ENCODE data around the gene VPS50.
A peak's percentile ranks its signal among the peaks of the same experiment; 100 is the strongest.

The VPS50 gene

GRCh38 chr7:93231799-93232672 lies at the start of gene VPS50:
TSS of gene VPS50 (plus strand) at chr7:93232366. CDS start at chr7:93232468, 102 bp downstream.
- H3K9me2 ChIP-seq (replicated peaks; ENCODE audit: insufficient read depth, low read length), result no peaks in the 10 kb centered on the region
- peak within 1 kb of the TSS; percentile 69 for H2AFZ ChIP-seq (ENCODE audit: low read length)
- no peaks in the 10 kb centered on the region for H3K9me3 ChIP-seq (replicated peaks; ENCODE audit: insufficient read depth, low read length)
- DNase-seq, result peak; percentile 98
- peaks cover 2% of the 10 kb centered on the region; the same call in 1 of the 2 replicates for H3K4me1 ChIP-seq (ENCODE audit: low read length)
- H3K27me3 ChIP-seq (replicated peaks; ENCODE audit: insufficient read depth, low read length), result no peaks in the 10 kb centered on the region
- peak within 1 kb of the TSS; percentile 57 for H3K9ac ChIP-seq (ENCODE audit: low read length)
- no peaks in the 10 kb centered on the region for H3K36me3 ChIP-seq (replicated peaks; ENCODE audit: insufficient read depth, low read length)
- H3K4me3 ChIP-seq (ENCODE audit: low read length), result peak within 1 kb of the TSS; percentile 67
- no peak for TF ChIP-seq EZH2 (optimal IDR thresholded peaks at IDR 0.05; ENCODE audit: low read depth, low read length)
- TF ChIP-seq, protein P1, sequence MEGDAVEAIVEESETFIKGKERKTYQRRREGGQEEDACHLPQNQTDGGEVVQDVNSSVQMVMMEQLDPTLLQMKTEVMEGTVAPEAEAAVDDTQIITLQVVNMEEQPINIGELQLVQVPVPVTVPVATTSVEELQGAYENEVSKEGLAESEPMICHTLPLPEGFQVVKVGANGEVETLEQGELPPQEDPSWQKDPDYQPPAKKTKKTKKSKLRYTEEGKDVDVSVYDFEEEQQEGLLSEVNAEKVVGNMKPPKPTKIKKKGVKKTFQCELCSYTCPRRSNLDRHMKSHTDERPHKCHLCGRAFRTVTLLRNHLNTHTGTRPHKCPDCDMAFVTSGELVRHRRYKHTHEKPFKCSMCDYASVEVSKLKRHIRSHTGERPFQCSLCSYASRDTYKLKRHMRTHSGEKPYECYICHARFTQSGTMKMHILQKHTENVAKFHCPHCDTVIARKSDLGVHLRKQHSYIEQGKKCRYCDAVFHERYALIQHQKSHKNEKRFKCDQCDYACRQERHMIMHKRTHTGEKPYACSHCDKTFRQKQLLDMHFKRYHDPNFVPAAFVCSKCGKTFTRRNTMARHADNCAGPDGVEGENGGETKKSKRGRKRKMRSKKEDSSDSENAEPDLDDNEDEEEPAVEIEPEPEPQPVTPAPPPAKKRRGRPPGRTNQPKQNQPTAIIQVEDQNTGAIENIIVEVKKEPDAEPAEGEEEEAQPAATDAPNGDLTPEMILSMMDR (IDR thresholded peaks at IDR 0.05; ENCODE audit: low read length), result peak; percentile 27
- H4K20me1 ChIP-seq (ENCODE audit: insufficient read depth, low read length), result no peaks in the 10 kb centered on the region
- peak within 1 kb of the TSS; percentile 76 for H3K27ac ChIP-seq (ENCODE audit: low read length)
- peaks cover 45% of the 10 kb centered on the region for H3K79me2 ChIP-seq (ENCODE audit: low read length)
- H3F3A ChIP-seq (ENCODE audit: insufficient read depth, low read length), result peaks cover 12% of the 10 kb centered on the region; the same call in 1 of the 2 replicates
- peak within 1 kb of the TSS; percentile 77 for H3K4me2 ChIP-seq (ENCODE audit: low read depth, low read length)

DNA sequence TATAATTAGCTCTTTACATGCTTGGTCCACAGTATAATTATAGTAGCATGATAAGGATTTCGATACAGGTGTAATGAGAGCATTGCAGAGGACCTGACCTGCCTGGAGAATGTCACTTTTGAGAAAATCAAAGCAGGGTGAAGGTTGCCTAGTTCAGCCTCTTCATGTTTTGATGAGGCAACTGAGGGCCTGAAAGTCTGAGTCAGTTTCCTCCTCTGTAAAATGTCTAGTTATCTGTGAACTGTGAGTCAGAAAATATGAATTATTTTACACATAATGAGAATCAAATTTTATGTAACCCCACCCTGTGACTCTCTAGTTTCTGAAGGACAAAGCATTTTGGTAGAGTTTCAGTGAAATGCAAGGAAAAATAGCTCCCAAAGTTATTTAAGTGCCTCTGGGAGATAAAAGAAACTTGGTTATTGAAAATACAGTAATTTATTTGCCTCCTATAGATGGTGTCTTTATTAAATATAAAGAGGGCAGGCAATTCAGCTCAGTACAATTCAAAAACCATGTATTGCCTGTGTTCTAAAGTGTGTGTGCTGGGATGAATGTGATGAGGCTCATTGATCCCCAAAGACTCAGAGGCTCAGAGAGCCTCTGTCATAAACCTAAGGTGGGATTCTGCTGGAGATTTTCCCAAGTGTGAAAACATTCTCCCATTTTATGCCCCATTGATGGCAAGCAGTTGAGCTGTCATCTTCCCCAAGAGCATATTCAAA lies 46.7 kb upstream of the VPS50 start:
- H3K4me1 ChIP-seq (ENCODE audit: low read length), result no peaks in the 10 kb centered on the region
- H3K4me3 ChIP-seq (ENCODE audit: low read length), result no peak overlapping the region
- H3K9ac ChIP-seq (ENCODE audit: low read length), result no peak overlapping the region
- H2AFZ ChIP-seq (ENCODE audit: low read length), result no peak overlapping the region
- H3K27ac ChIP-seq (ENCODE audit: low read length), result no peak overlapping the region
- no peaks in the 10 kb centered on the region for H3K36me3 ChIP-seq (replicated peaks; ENCODE audit: insufficient read depth, low read length)
- H4K20me1 ChIP-seq (ENCODE audit: insufficient read depth, low read length), result no peaks in the 10 kb centered on the region
- H3K9me3 ChIP-seq (replicated peaks; ENCODE audit: insufficient read depth, low read length), result no peaks in the 10 kb centered on the region
- H3K4me2 ChIP-seq (ENCODE audit: low read depth, low read length), result no peak overlapping the region
- TF ChIP-seq EZH2 (optimal IDR thresholded peaks at IDR 0.05; ENCODE audit: low read depth, low read length) (no peak), EZH2phosphoT487 (IDR thresholded peaks at IDR 0.05; ENCODE audit: low read length) (no peak)
- TF ChIP-seq, protein P1 (IDR thresholded peaks at IDR 0.05; ENCODE audit: low read length), result no peak
- H3K79me2 ChIP-seq (ENCODE audit: low read length), result no peaks in the 10 kb centered on the region
- H3F3A ChIP-seq (ENCODE audit: insufficient read depth, low read length), result no peaks in the 10 kb centered on the region
- no peaks in the 10 kb centered on the region for H3K9me2 ChIP-seq (replicated peaks; ENCODE audit: insufficient read depth, low read length)
- no peaks in the 10 kb centered on the region for H3K27me3 ChIP-seq (replicated peaks; ENCODE audit: insufficient read depth, low read length)
- no peak for DNase-seq

DNA sequence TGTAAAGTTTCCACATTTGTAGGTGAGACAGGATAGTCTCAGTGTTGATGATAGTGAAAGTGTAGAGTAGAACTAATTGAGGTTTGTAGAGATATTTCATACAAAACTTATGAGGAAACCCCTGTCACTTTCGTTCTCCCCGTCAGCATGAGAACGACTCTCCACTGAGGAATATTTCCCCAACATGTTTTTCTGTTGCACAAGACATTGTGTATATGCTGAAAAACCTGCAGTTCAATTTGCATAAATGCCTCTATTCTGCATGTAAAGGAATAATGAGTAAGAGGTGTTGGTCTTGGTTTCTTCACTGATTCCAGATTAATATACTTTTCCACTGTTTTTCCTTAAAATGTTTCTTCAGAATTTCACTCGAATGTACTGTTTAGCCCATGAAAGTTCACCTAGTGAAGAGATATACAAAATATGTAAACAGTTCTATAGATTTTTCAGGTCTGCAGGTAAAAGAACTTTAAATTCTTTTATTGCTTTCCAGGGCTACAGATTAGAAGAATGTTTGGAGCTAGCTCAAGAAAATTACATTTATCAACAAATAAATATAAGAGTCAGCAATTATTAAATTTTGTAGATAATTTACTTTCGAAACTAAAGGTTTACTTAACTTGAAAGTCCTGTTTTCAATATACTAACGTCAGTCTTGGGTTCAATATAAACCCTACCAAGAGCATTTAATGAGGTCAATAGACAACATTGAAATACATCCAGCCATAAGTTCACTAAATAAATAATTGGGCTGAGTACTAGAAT lies 43.1 kb upstream of the VPS50 start:
- no peaks in the 10 kb centered on the region for H3K9me2 ChIP-seq (replicated peaks; ENCODE audit: insufficient read depth, low read length)

More for the DNA sequence above, 43.1 kb upstream of the VPS50 start:
- H4K20me1 ChIP-seq (ENCODE audit: insufficient read depth, low read length), result no peaks in the 10 kb centered on the region
- H3K4me1 ChIP-seq (ENCODE audit: low read length), result no peaks in the 10 kb centered on the region
- no peaks in the 10 kb centered on the region for H3K27me3 ChIP-seq (replicated peaks; ENCODE audit: insufficient read depth, low read length)
- H3K4me2 ChIP-seq (ENCODE audit: low read depth, low read length), result no peak overlapping the region
- H3K9ac ChIP-seq (ENCODE audit: low read length), result no peak overlapping the region
- no peaks in the 10 kb centered on the region for H3K79me2 ChIP-seq (ENCODE audit: low read length)
- TF ChIP-seq EZH2 (optimal IDR thresholded peaks at IDR 0.05; ENCODE audit: low read depth, low read length), result no peak
- TF ChIP-seq, protein P1 (IDR thresholded peaks at IDR 0.05; ENCODE audit: low read length), result no peak
- TF ChIP-seq EZH2phosphoT487 (IDR thresholded peaks at IDR 0.05; ENCODE audit: low read length), result no peak
- H3F3A ChIP-seq (ENCODE audit: insufficient read depth, low read length), result no peaks in the 10 kb centered on the region
- H3K36me3 ChIP-seq (replicated peaks; ENCODE audit: insufficient read depth, low read length), result no peaks in the 10 kb centered on the region
- H3K27ac ChIP-seq (ENCODE audit: low read length), result no peak overlapping the region
- no peak for DNase-seq
- H3K4me3 ChIP-seq (ENCODE audit: low read length), result no peak overlapping the region
- no peaks in the 10 kb centered on the region for H3K9me3 ChIP-seq (replicated peaks; ENCODE audit: insufficient read depth, low read length)
- no peak overlapping the region for H2AFZ ChIP-seq (ENCODE audit: low read length)

Measured in MM.1S (cell line).